IPS-18c (cell line): Measurements from ENCODE around the gene MRPS23.
A peak's percentile ranks its signal among the peaks of the same experiment; 100 is the strongest.

ENCODE experiments used
- H3K4me3 ChIP-seq: 2 replicates; pipeline ENCODE4 v1.7.0; 2013; ENCODE audit warnings: low read depth, mild to moderate bottlenecking, low read length, moderate library complexity; ENCODE audit not compliant: insufficient read depth
- H3K9me3 ChIP-seq: one replicate; pipeline ENCODE4 v1.6.1; 2013; ENCODE audit warnings: mild to moderate bottlenecking, low read length, moderate library complexity; ENCODE audit not compliant: control insufficient read depth, insufficient read depth

MRPS23 gene

GRCh38 chr17:57849874-57850754 lies at the start of gene MRPS23:
MRPS23 (minus strand) TSS chr17:57850044; CDS start chr17:57850010, 34 bp downstream.
- peak within 1 kb of the TSS; percentile 90 for H3K4me3 ChIP-seq
- no peaks in the 10 kb centered on the region for H3K9me3 ChIP-seq

- Histone ChIP-seq H3K9me3 (no peaks in the 10 kb centered on the region), H3K4me3 (no peak overlapping the region)
Measured at GRCh38 chr17:57899391-57899790, 49.5 kb upstream of the MRPS23 start.

- no peak overlapping the region for H3K4me3 ChIP-seq
- no peaks in the 10 kb centered on the region for H3K9me3 ChIP-seq
Measured at GRCh38 chr17:57898487-57899311, 48.9 kb upstream of the MRPS23 start.

GRCh38 chr17:57895382-57896060 lies 45.7 kb upstream of the MRPS23 start:
- no peak overlapping the region for H3K4me3 ChIP-seq
- H3K9me3 ChIP-seq = no peaks in the 10 kb centered on the region

- Histone ChIP-seq H3K9me3 (no peaks in the 10 kb centered on the region), H3K4me3 (no peak overlapping the region)
Measured at GRCh38 chr17:57894848-57895247, 45.0 kb upstream of the MRPS23 start.

- Histone ChIP-seq H3K9me3 (no peaks in the 10 kb centered on the region), H3K4me3 (no peak overlapping the region)
Measured at GRCh38 chr17:57892820-57893595, 43.2 kb upstream of the MRPS23 start.

- Histone ChIP-seq H3K9me3 (no peaks in the 10 kb centered on the region), H3K4me3 (no peak overlapping the region)
Measured at GRCh38 chr17:57892146-57892819, 42.4 kb upstream of the MRPS23 start.

GRCh38 chr17:57890857-57891232 lies 41.0 kb upstream of the MRPS23 start:
- Histone ChIP-seq H3K9me3 (no peaks in the 10 kb centered on the region), H3K4me3 (no peak overlapping the region)

GRCh38 chr17:57889892-57890856 lies 40.3 kb upstream of the MRPS23 start:
- no peak overlapping the region for H3K4me3 ChIP-seq

GRCh38 chr17:57889252-57889651 lies 39.4 kb upstream of the MRPS23 start:
- no peaks in the 10 kb centered on the region for H3K9me3 ChIP-seq

More at GRCh38 chr17:57889892-57890856, 40.3 kb upstream of the MRPS23 start:
- H3K9me3 ChIP-seq = no peaks in the 10 kb centered on the region

GRCh38 chr17:57888311-57889216 lies 38.7 kb upstream of the MRPS23 start:
- H3K9me3 ChIP-seq = no peaks in the 10 kb centered on the region
- no peak overlapping the region for H3K4me3 ChIP-seq

More at GRCh38 chr17:57889252-57889651, 39.4 kb upstream of the MRPS23 start:
- H3K4me3 ChIP-seq = no peak overlapping the region

GRCh38 chr17:57887161-57887560 lies 37.3 kb upstream of the MRPS23 start:
- no peak overlapping the region for H3K4me3 ChIP-seq
- H3K9me3 ChIP-seq = no peaks in the 10 kb centered on the region

GRCh38 chr17:57886020-57886419 lies 36.2 kb upstream of the MRPS23 start:
- H3K9me3 ChIP-seq = no peaks in the 10 kb centered on the region

GRCh38 chr17:57885148-57885915 lies 35.5 kb upstream of the MRPS23 start:
- H3K9me3 ChIP-seq = no peaks in the 10 kb centered on the region
- no peak overlapping the region for H3K4me3 ChIP-seq

More at GRCh38 chr17:57886020-57886419, 36.2 kb upstream of the MRPS23 start:
- no peak overlapping the region for H3K4me3 ChIP-seq
